ENCODE results near the gene RGS1.

RGS1 gene

DNA sequence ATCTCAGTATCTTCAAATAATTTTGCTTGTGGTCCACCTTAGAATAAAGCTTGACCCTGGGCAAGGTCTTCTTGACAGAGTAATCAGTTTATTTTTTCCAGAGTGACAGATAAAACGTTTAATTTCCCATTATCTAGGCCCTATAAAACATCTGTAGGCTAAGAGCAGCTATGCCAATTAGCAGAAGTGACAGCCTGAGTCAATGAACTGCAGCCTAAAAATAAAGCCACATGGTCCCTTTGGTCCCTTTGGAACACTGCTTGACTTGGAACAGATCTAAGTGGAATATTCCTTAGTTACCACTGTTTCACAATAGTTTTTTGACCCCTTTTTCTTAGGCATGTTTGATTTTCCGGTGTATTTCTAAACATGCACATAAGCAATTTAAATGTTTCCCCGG is 54.0 kb downstream of the RGS1 start:
- H3K27ac ChIP-seq: no peak overlapping the region
- TF ChIP-seq CTCF (conservative IDR thresholded peaks at IDR 0.05): no peak
- TF ChIP-seq ZFX (IDR thresholded peaks at IDR 0.05): no peak

Measured in C4-2B (cell line).